ENCODE measurements around the gene KIF23. TPM values are rescaled to one million over a fixed set of nuclear protein-coding genes. Genes with fewer than 3 reads are reported as not detected.
A peak's percentile ranks its signal among the peaks of the same experiment; 100 is the strongest.

Gene KIF23
- polyA plus RNA-seq, 1 of the 3 experiments (the other 2 are of a cell fraction), result 25.8 TPM

GRCh38 chr15:69410248-69410874, 3.8 kb upstream of the KIF23 start:
- peak; percentile 61 for DNase-seq
- Histone ChIP-seq H3K4me1 (ENCODE audit: control insufficient read depth in 1 of 2, insufficient read depth in 2 of 2, low read depth in 1 of 2, low read length in 1 of 2) (peaks cover 0 to 9% of the 10 kb centered on the region in 2 experiments; a peak in 2 of 4 replicates), H3F3A (replicated peaks; ENCODE audit: insufficient read depth) (peaks cover 4% of the 10 kb centered on the region), H3K36me3 (replicated peaks in 1 of 2; ENCODE audit: control insufficient read depth in 1 of 2, insufficient read depth in 2 of 2, low read length in 1 of 2) (peaks cover 0 to 17% of the 10 kb centered on the region in 2 experiments), H3K4me3 (ENCODE audit: low read depth in 2 of 2, low read length in 1 of 2) (no peak overlapping the region), H3K79me2 (ENCODE audit: insufficient read depth) (peaks cover 89% of the 10 kb centered on the region), H2AFZ (ENCODE audit: low read depth) (no peak overlapping the region), H3K27ac (ENCODE audit: low read depth in 2 of 2, low read length in 1 of 2) (no peak overlapping the region), H3K4me2 (no peak overlapping the region), H3K27me3 (ENCODE audit: insufficient read depth) (no peaks in the 10 kb centered on the region), H4K20me1 (ENCODE audit: insufficient read depth) (no peaks in the 10 kb centered on the region), H3K9ac (no peak overlapping the region), H3K9me3 (no peaks in the 10 kb centered on the region), H3K9me2 (no peaks in the 10 kb centered on the region)
- POLR2A ChIA-PET, result no interaction called here
- CTCF ChIA-PET, result interaction anchor here (0.5 to 5.7 kb wide), 5 partner anchors 16 to 486 kb away, joined by 3 to 24 read pairs (median 4); no protein-coding TSS in a partner anchor
- WGBS (ENCODE audit: low lambda C conversion rate), result 59% methylated on average over 9 of the region's 9 CpGs
- TF ChIP-seq TCF12 (IDR thresholded peaks at IDR 0.05) (peak; percentile 14; the same call in 1 of the 2 replicates), RAD21 (IDR thresholded peaks at IDR 0.05; ENCODE audit: low read length) (peak; percentile 80), SMC3 (IDR thresholded peaks at IDR 0.05; ENCODE audit: low read depth, low read length) (peak; percentile 67), FOSL2 (IDR thresholded peaks at IDR 0.05; ENCODE audit: borderline replicate concordance, low read depth) (peak; percentile 65; the same call in 1 of the 2 replicates), REST (IDR thresholded peaks at IDR 0.05; ENCODE audit: low read depth, low read length) (no peak), SIN3A (IDR thresholded peaks at IDR 0.05; ENCODE audit: borderline replicate concordance, low read depth, low read length) (no peak), POLR2AphosphoS5 (IDR thresholded peaks at IDR 0.05; ENCODE audit: low read depth, low read length) (no peak)
- TF ChIP-seq, protein P1, sequence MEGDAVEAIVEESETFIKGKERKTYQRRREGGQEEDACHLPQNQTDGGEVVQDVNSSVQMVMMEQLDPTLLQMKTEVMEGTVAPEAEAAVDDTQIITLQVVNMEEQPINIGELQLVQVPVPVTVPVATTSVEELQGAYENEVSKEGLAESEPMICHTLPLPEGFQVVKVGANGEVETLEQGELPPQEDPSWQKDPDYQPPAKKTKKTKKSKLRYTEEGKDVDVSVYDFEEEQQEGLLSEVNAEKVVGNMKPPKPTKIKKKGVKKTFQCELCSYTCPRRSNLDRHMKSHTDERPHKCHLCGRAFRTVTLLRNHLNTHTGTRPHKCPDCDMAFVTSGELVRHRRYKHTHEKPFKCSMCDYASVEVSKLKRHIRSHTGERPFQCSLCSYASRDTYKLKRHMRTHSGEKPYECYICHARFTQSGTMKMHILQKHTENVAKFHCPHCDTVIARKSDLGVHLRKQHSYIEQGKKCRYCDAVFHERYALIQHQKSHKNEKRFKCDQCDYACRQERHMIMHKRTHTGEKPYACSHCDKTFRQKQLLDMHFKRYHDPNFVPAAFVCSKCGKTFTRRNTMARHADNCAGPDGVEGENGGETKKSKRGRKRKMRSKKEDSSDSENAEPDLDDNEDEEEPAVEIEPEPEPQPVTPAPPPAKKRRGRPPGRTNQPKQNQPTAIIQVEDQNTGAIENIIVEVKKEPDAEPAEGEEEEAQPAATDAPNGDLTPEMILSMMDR (IDR thresholded peaks at IDR 0.05), result peak; percentile 57

- H3K27ac ChIP-seq (ENCODE audit: low read depth in 2 of 2, low read length in 1 of 2), result no peak overlapping the region
- no peaks in the 10 kb centered on the region for H3K27me3 ChIP-seq (ENCODE audit: insufficient read depth)
- H3K79me2 ChIP-seq (ENCODE audit: insufficient read depth), result peaks cover 90% of the 10 kb centered on the region
- H3K9ac ChIP-seq, result no peak overlapping the region
- H3K9me3 ChIP-seq, result no peaks in the 10 kb centered on the region
- peaks cover 0 to 17% of the 10 kb centered on the region in 2 experiments for H3K36me3 ChIP-seq (replicated peaks in 1 of 2; ENCODE audit: control insufficient read depth in 1 of 2, insufficient read depth in 2 of 2, low read length in 1 of 2)
- H3K9me2 ChIP-seq, result no peaks in the 10 kb centered on the region
- H3F3A ChIP-seq (replicated peaks; ENCODE audit: insufficient read depth), result peaks cover 11% of the 10 kb centered on the region
- H3K4me2 ChIP-seq, result peak overlapping the region; percentile 92
- H3K4me1 ChIP-seq (ENCODE audit: control insufficient read depth in 1 of 2, insufficient read depth in 2 of 2, low read depth in 1 of 2, low read length in 1 of 2), result peaks cover 10 to 15% of the 10 kb centered on the region in 2 experiments; a peak in 3 of 4 replicates
- ChIA-PET POLR2A (no interaction called here), CTCF (interaction anchor here (0.9 to 5.7 kb wide), 4 partner anchors 14 to 354 kb away, joined by 3 to 24 read pairs (median 15); no protein-coding TSS in a partner anchor)
- DNase-seq, result no peak
- H2AFZ ChIP-seq (ENCODE audit: low read depth), result no peak overlapping the region
- H4K20me1 ChIP-seq (ENCODE audit: insufficient read depth), result no peaks in the 10 kb centered on the region
- H3K4me3 ChIP-seq (ENCODE audit: low read depth in 2 of 2, low read length in 1 of 2), result no peak overlapping the region
- TF ChIP-seq USF1 (IDR thresholded peaks at IDR 0.05; ENCODE audit: borderline replicate concordance, low read depth) (no peak), GATA2 (CRISPR knock-in tag; IDR thresholded peaks at IDR 0.05) (no peak), TEAD4 (IDR thresholded peaks at IDR 0.05; ENCODE audit: borderline replicate concordance, insufficient read depth) (no peak), FOSL2 (IDR thresholded peaks at IDR 0.05; ENCODE audit: borderline replicate concordance, low read depth) (no peak), MXI1 (IDR thresholded peaks at IDR 0.05; ENCODE audit: low read depth, low read length) (no peak), RFX5 (IDR thresholded peaks at IDR 0.05; ENCODE audit: low read length) (no peak), SIN3A (IDR thresholded peaks at IDR 0.05; ENCODE audit: borderline replicate concordance, low read depth, low read length) (no peak), JUND (IDR thresholded peaks at IDR 0.05) (no peak), EZH2phosphoT487 (IDR thresholded peaks at IDR 0.05; ENCODE audit: borderline replicate concordance, low read depth) (no peak), SMC3 (IDR thresholded peaks at IDR 0.05; ENCODE audit: low read depth, low read length) (no peak), TCF12 (IDR thresholded peaks at IDR 0.05) (no peak), RAD21 (IDR thresholded peaks at IDR 0.05; ENCODE audit: low read length) (no peak)
- TF ChIP-seq, protein P2, sequence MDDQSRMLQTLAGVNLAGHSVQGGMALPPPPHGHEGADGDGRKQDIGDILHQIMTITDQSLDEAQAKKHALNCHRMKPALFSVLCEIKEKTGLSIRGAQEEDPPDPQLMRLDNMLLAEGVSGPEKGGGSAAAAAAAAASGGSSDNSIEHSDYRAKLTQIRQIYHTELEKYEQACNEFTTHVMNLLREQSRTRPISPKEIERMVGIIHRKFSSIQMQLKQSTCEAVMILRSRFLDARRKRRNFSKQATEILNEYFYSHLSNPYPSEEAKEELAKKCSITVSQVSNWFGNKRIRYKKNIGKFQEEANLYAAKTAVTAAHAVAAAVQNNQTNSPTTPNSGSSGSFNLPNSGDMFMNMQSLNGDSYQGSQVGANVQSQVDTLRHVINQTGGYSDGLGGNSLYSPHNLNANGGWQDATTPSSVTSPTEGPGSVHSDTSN (IDR thresholded peaks at IDR 0.05), result no peak
These were observed 1.9 kb upstream of the KIF23 start for GRCh38 chr15:69412274-69412673.
